ENCODE results near the gene SOHLH2. TPM values are rescaled to one million over a fixed set of nuclear protein-coding genes. Genes with fewer than 3 reads are reported as not detected.

SOHLH2 gene
- polyA plus RNA-seq, 1 experiment: 0.05 TPM

DNA sequence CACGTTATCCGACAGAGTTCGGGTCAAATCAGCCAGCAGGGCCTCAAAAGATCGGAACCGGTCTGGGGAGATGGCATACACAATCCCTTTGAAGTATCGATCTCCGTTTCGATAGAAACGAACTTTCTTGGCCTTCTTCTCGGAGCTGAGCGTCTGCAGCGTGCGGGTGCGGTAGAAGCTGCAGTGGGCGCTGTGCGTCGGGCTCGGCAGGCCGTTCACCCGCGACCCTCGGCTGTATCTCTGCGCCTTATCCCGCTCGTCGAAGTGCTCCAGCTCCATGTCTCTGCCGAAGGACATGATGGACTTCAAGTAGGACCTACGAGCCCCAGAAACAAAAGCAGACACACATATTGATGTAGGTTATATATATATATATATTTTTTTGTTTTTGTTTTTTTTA is 88.5 kb downstream of the SOHLH2 start:
- no peak for DNase-seq (ENCODE audit: low read depth)
- Histone ChIP-seq H3K27me3 (ENCODE audit: control insufficient read depth, insufficient read depth, low read length) (peaks cover 6% of the 10 kb centered on the region), H3K4me3 (ENCODE audit: low read depth, low read length) (no peak overlapping the region), H3K36me3 (ENCODE audit: control insufficient read depth, insufficient read depth, low read length) (no peaks in the 10 kb centered on the region)
- ChIA-PET POLR2A (no interaction called here), CTCF (no interaction called here)
- TF ChIP-seq, protein P1, sequence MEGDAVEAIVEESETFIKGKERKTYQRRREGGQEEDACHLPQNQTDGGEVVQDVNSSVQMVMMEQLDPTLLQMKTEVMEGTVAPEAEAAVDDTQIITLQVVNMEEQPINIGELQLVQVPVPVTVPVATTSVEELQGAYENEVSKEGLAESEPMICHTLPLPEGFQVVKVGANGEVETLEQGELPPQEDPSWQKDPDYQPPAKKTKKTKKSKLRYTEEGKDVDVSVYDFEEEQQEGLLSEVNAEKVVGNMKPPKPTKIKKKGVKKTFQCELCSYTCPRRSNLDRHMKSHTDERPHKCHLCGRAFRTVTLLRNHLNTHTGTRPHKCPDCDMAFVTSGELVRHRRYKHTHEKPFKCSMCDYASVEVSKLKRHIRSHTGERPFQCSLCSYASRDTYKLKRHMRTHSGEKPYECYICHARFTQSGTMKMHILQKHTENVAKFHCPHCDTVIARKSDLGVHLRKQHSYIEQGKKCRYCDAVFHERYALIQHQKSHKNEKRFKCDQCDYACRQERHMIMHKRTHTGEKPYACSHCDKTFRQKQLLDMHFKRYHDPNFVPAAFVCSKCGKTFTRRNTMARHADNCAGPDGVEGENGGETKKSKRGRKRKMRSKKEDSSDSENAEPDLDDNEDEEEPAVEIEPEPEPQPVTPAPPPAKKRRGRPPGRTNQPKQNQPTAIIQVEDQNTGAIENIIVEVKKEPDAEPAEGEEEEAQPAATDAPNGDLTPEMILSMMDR (IDR thresholded peaks at IDR 0.05; ENCODE audit: insufficient read depth, low read depth, low read length): no peak

DNA sequence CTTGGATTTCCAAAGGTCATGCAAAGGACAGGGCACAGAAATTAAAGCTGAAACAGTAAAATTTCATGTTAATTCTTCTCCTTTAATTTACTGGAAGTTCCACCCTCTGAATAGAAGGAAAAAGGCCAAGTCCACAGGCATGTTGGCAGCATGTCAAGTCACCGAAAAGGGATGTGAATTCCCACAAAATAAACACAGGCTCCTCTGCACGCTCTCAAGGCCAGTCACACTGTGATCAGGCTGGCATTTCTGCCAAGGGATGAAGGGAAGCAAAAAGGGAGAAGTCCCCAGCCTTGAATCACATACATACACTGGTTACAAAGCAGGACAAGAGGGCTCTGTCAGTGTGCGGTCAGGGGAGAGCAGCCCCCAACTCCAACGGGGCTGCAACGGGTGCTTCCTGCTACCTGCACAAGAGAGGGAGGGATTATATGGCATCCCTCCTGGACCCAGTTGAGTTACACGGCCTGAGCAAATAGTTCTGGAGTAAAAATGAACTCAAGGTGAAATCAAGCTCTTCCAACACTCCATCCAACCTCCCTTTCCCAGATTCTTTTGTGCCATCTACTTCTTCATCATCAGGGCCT is 90.0 kb downstream of the SOHLH2 start:
- no peaks in the 10 kb centered on the region for H3K36me3 ChIP-seq (ENCODE audit: control insufficient read depth, insufficient read depth, low read length)
- ChIA-PET CTCF (no interaction called here), POLR2A (no interaction called here)
- TF ChIP-seq, protein P1 (IDR thresholded peaks at IDR 0.05; ENCODE audit: insufficient read depth, low read depth, low read length): no peak
- H3K4me3 ChIP-seq (ENCODE audit: low read depth, low read length): no peak overlapping the region
- no peaks in the 10 kb centered on the region for H3K27me3 ChIP-seq (ENCODE audit: control insufficient read depth, insufficient read depth, low read length)
- DNase-seq (ENCODE audit: low read depth): peak; percentile 49

Other genes starting within 250 kb of the SOHLH2 start
- 0.69 and 1.1 TPM in 2 replicates for gene DCLK1, start 83.2 kb downstream of the SOHLH2 start, polyA plus RNA-seq (2011; rRNA removed)
- 0.28 and 0.93 TPM in 2 replicates for gene CCDC169, start 83.3 kb upstream of the SOHLH2 start, polyA plus RNA-seq (2011; rRNA removed)
- gene SPART, start 131.8 kb upstream of the SOHLH2 start, polyA plus RNA-seq (2011; rRNA removed): 32.7 and 58.4 TPM in 2 replicates
- gene CCNA1, start 217.9 kb upstream of the SOHLH2 start, polyA plus RNA-seq (2011; rRNA removed): 0.12 and 0.21 TPM in 2 replicates